Neural progenitor cell (in vitro differentiated cells): ENCODE measurements around the gene P2RY1. TPM values are rescaled to one million over a fixed set of nuclear protein-coding genes. Genes with fewer than 3 reads are reported as not detected.
A peak's percentile ranks its signal among the peaks of the same experiment; 100 is the strongest.

Source experiments
- DNase-seq: peaks from one replicate; pipeline ENCODE4 v3.0.0-alpha.2; 2016; ENCODE audit warnings: low spot score
- H2AFZ ChIP-seq: fragments of 200-600 bp; sonication (generic); replicated peaks from 2 replicates; pipeline ENCODE4 v1.6.1; 2016; ENCODE audit warnings: antibody characterized with exemption
- H3F3A ChIP-seq: fragments of 200-600 bp; sonication (generic); 2 replicates; pipeline ENCODE4 v1.6.1; 2016; ENCODE audit warnings: antibody characterized with exemption, low read depth
- H3K27ac ChIP-seq: fragments of 200-600 bp; sonication (generic); 2 replicates; pipeline ENCODE4 v1.5.1; 2016; ENCODE audit warnings: mild to moderate bottlenecking
- H3K27me3 ChIP-seq: fragments of 200-600 bp; sonication (generic); 2 replicates; pipeline ENCODE4 v1.6.1; 2016; ENCODE audit warnings: mild to moderate bottlenecking, moderate library complexity
- H3K36me3 ChIP-seq: fragments of 200-600 bp; sonication (generic); 2 replicates; pipeline ENCODE4 v1.5.1; 2016
- H3K4me1 ChIP-seq: fragments of 200-600 bp; sonication (generic); 2 replicates; pipeline ENCODE4 v1.6.1; 2016; ENCODE audit warnings: mixed run types
- H3K4me2 ChIP-seq: fragments of 200-600 bp; sonication (generic); 2 replicates; pipeline ENCODE4 v1.6.1; 2016
- H3K4me3 ChIP-seq: fragments of 200-600 bp; sonication (generic); 2 replicates; pipeline ENCODE4 v1.5.1; 2016
- H3K79me2 ChIP-seq: fragments of 200-600 bp; sonication (generic); 2 replicates; pipeline ENCODE4 v1.6.1; 2016; ENCODE audit warnings: low read depth
- H3K9ac ChIP-seq: fragments of 200-600 bp; sonication (generic); 2 replicates; pipeline ENCODE4 v1.6.1; 2016
- H3K9me3 ChIP-seq: fragments of 200-600 bp; sonication (generic); 2 replicates; pipeline ENCODE4 v1.5.1; 2016; ENCODE audit warnings: low read depth
- H4K20me1 ChIP-seq: fragments of 200-600 bp; sonication (generic); 2 replicates; pipeline ENCODE4 v1.6.1; 2016; ENCODE audit warnings: low read depth
- H3K27ac Mint-ChIP-seq: 3 replicates; pipeline ENCODE4 v1.8.0; 2021; ENCODE audit warnings: mixed read lengths
- H3K27me3 Mint-ChIP-seq: 2 replicates; pipeline ENCODE4 v1.8.0; 2022; ENCODE audit warnings: low read depth, mild to moderate bottlenecking, inconsistent platforms, moderate library complexity, mixed read lengths; ENCODE audit not compliant: insufficient read depth
- H3K36me3 Mint-ChIP-seq: 3 replicates; pipeline ENCODE4 v1.8.0; 2021; ENCODE audit warnings: mixed read lengths
- H3K4me1 Mint-ChIP-seq: 3 replicates; pipeline ENCODE4 v1.8.0; 2021; ENCODE audit warnings: mixed read lengths
- H3K4me3 Mint-ChIP-seq: 3 replicates; pipeline ENCODE4 v1.8.0; 2021; ENCODE audit warnings: mild to moderate bottlenecking, moderate library complexity, mixed read lengths
- H3K9me3 Mint-ChIP-seq: 3 replicates; pipeline ENCODE4 v1.8.0; 2020; ENCODE audit warnings: mixed read lengths
- CTCF ChIP-seq: fragments of 200-600 bp; sonication (generic); IDR thresholded peaks from 2 replicates; pipeline ENCODE4 v1.5.1; 2017; ENCODE audit warnings: antibody characterized with exemption, mild to moderate bottlenecking
- EZH2 ChIP-seq: fragments of 200-600 bp; sonication (generic); IDR thresholded peaks from 2 replicates; pipeline ENCODE4 v1.6.1; 2017; ENCODE audit warnings: antibody characterized with exemption, mild to moderate bottlenecking, moderate library complexity
- EZH2phosphoT487 ChIP-seq: fragments of 200-600 bp; sonication (generic); IDR thresholded peaks from 2 replicates; pipeline ENCODE4 v1.6.1; 2017; ENCODE audit warnings: antibody characterized with exemption
- total RNA-seq: library from RNA; depleted of rRNA; stranded (reverse); fragments of >200 nt; gene quantifications from 2 replicates; pipeline ENCODE4 v1.2.3, GENCODE V29; 2015; ENCODE audit warnings: low replicate concordance

P2RY1 gene
- total RNA-seq, result 3.0 and 3.9 TPM in 2 replicates

GRCh38 chr3:152834776-152835600 is at the start of gene P2RY1:
Gene P2RY1, plus strand, starts transcription at chr3:152835131. Its CDS starts 652 bp downstream, at chr3:152835783.
- peaks cover 9% of the 10 kb centered on the region for H3K27me3 Mint-ChIP-seq
- peak within 1 kb of the TSS; percentile 44 for H3K9ac ChIP-seq
- H3K27ac ChIP-seq, result no peak within 1 kb of the TSS

GRCh38 chr3:152786977-152787681 is 47.8 kb upstream of the P2RY1 start:
- Histone ChIP-seq H3K9ac (no peak overlapping the region), H3K4me3 (no peak overlapping the region), H3K4me1 (no peaks in the 10 kb centered on the region), H3K79me2 (no peaks in the 10 kb centered on the region), H3K4me2 (no peak overlapping the region), H3K27me3 (no peaks in the 10 kb centered on the region), H4K20me1 (no peaks in the 10 kb centered on the region), H3K27ac (no peak overlapping the region), H2AFZ (no peak overlapping the region), H3K36me3 (no peaks in the 10 kb centered on the region), H3K9me3 (no peaks in the 10 kb centered on the region), H3F3A (no peaks in the 10 kb centered on the region)
- Mint-ChIP-seq H3K27ac (no peak overlapping the region), H3K27me3 (no peaks in the 10 kb centered on the region), H3K4me1 (no peaks in the 10 kb centered on the region), H3K4me3 (no peak overlapping the region), H3K9me3 (peaks cover 13% of the 10 kb centered on the region), H3K36me3 (no peaks in the 10 kb centered on the region)
- TF ChIP-seq CTCF (no peak), EZH2 (no peak), EZH2phosphoT487 (no peak)
- DNase-seq, result no peak

More at GRCh38 chr3:152834776-152835600, at the start of gene P2RY1:
- peak; percentile 51 for TF ChIP-seq CTCF
- no peak for TF ChIP-seq EZH2phosphoT487
- no peaks in the 10 kb centered on the region for H4K20me1 ChIP-seq
- no peaks in the 10 kb centered on the region for H3K79me2 ChIP-seq
- Mint-ChIP-seq H3K36me3 (peaks cover 2% of the 10 kb centered on the region), H3K4me3 (peak within 1 kb of the TSS; percentile 97), H3K27ac (peak within 1 kb of the TSS; percentile 95), H3K9me3 (no peaks in the 10 kb centered on the region), H3K4me1 (peaks cover 19% of the 10 kb centered on the region)
- H2AFZ ChIP-seq, result peak within 1 kb of the TSS; percentile 95
- no peaks in the 10 kb centered on the region for H3K36me3 ChIP-seq
- H3K4me1 ChIP-seq, result no peaks in the 10 kb centered on the region
- H3K4me3 ChIP-seq, result peak within 1 kb of the TSS; percentile 60
- no peaks in the 10 kb centered on the region for H3K9me3 ChIP-seq
- peaks cover 21% of the 10 kb centered on the region for H3F3A ChIP-seq
- peaks cover 37% of the 10 kb centered on the region for H3K27me3 ChIP-seq
- DNase-seq, result peak; percentile 91
- H3K4me2 ChIP-seq, result peak within 1 kb of the TSS; percentile 86

GRCh38 chr3:152790651-152791387 is 44.1 kb upstream of the P2RY1 start:
- no peaks in the 10 kb centered on the region for H3K36me3 Mint-ChIP-seq
- H3K4me3 Mint-ChIP-seq, result no peak overlapping the region
- no peak overlapping the region for H3K27ac Mint-ChIP-seq
- H3K36me3 ChIP-seq, result no peaks in the 10 kb centered on the region
- no peak for TF ChIP-seq EZH2
- no peak for TF ChIP-seq CTCF
- no peak for TF ChIP-seq EZH2phosphoT487
- H4K20me1 ChIP-seq, result no peaks in the 10 kb centered on the region
- no peaks in the 10 kb centered on the region for H3K27me3 ChIP-seq
- no peak overlapping the region for H3K9ac ChIP-seq
- no peaks in the 10 kb centered on the region for H3K79me2 ChIP-seq
- no peak overlapping the region for H3K4me3 ChIP-seq
- H3K4me1 Mint-ChIP-seq, result no peaks in the 10 kb centered on the region
- H3F3A ChIP-seq, result no peaks in the 10 kb centered on the region
- H3K4me2 ChIP-seq, result no peak overlapping the region
- H3K9me3 ChIP-seq, result no peaks in the 10 kb centered on the region
- no peak overlapping the region for H2AFZ ChIP-seq
- H3K27me3 Mint-ChIP-seq, result no peaks in the 10 kb centered on the region
- DNase-seq, result no peak
- H3K4me1 ChIP-seq, result no peaks in the 10 kb centered on the region
- no peak overlapping the region for H3K27ac ChIP-seq
- H3K9me3 Mint-ChIP-seq, result peaks cover 10% of the 10 kb centered on the region
